Peyer's patch (tissue), 4 donors: ENCODE data around the gene BLNK.
"Not testable (repeated sequence)": the region's sequence is repeated elsewhere in the genome, so short reads cannot be mapped to it uniquely, and the experiment has no call there.

ENCODE experiments used
- POLR2A ChIP-seq, 2 donors: fragments of 450-650 bp; IDR thresholded peaks; one replicate each; pipeline ENCODE4 v1.5.1; 2017; ENCODE audit warnings: antibody characterized with exemption in 2 of 2, mild to moderate bottlenecking in 2 of 2, moderate library complexity in 2 of 2
- TF ChIP-seq, protein P1 (sequence below), 6 experiments: fragments of 450-650 bp in 4 of 6; fragments of 200-600 bp in 2 of 6; sonication (generic) in 1 of 6; IDR thresholded peaks; one replicate each; pipeline ENCODE4 v1.5.1; 2017 to 2019; ENCODE audit warnings: antibody characterized with exemption in 6 of 6, mild to moderate bottlenecking in 3 of 6, moderate library complexity in 1 of 6

DNA sequence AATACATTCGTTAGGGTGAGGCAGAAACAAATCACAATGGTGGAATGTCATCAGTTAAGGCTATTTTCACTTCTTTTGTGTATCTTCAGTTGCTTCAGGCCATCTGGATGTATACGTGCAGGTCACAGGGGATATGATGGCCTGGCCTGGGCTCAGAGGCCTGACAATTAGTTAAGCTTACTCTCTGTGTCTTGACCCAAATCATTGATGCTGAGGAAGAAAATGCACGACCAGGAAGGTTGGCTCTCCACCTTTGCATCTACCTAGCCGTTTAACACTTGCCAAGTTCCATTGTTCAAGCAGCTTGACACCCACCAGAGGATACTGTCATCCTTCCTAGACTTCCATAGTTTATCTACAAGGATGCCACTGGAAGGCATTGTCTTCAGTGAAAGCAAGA is 37.5 kb upstream of the BLNK start:
- not testable (repeated sequence) for TF ChIP-seq POLR2A (IDR thresholded peaks at IDR 0.05)
- TF ChIP-seq, protein P1, sequence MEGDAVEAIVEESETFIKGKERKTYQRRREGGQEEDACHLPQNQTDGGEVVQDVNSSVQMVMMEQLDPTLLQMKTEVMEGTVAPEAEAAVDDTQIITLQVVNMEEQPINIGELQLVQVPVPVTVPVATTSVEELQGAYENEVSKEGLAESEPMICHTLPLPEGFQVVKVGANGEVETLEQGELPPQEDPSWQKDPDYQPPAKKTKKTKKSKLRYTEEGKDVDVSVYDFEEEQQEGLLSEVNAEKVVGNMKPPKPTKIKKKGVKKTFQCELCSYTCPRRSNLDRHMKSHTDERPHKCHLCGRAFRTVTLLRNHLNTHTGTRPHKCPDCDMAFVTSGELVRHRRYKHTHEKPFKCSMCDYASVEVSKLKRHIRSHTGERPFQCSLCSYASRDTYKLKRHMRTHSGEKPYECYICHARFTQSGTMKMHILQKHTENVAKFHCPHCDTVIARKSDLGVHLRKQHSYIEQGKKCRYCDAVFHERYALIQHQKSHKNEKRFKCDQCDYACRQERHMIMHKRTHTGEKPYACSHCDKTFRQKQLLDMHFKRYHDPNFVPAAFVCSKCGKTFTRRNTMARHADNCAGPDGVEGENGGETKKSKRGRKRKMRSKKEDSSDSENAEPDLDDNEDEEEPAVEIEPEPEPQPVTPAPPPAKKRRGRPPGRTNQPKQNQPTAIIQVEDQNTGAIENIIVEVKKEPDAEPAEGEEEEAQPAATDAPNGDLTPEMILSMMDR (IDR thresholded peaks at IDR 0.05), result not testable (repeated sequence)
